ENCODE results near the gene CC2D1A. TPM values are rescaled to one million over a fixed set of nuclear protein-coding genes. Genes with fewer than 3 reads are reported as not detected.

Gene CC2D1A
- total and polyA plus RNA-seq, 4 donors: 7.4 to 12.0 (median 9.9) TPM

GRCh38 chr19:13881251-13881691 lies 24.7 kb upstream of the CC2D1A start:
- Histone ChIP-seq H3K4me1 (ENCODE audit: control insufficient read depth in 4 of 4, insufficient read depth in 4 of 4, low read length in 3 of 4) (peaks cover 0 to 10% (median 2%) of the 10 kb centered on the region in 4 donors), H3K36me3 (ENCODE audit: control insufficient read depth in 4 of 4, insufficient read depth in 3 of 4, low read depth in 1 of 4, low read length in 3 of 4) (no peaks in the 10 kb centered on the region), H3K9ac (ENCODE audit: low read depth in 1 of 2, low read length in 2 of 2) (no peak overlapping the region), H3K27me3 (ENCODE audit: control insufficient read depth in 4 of 4, insufficient read depth in 4 of 4, low read length in 3 of 4) (no peaks in the 10 kb centered on the region), H3K27ac (ENCODE audit: low read depth in 1 of 2, low read length in 2 of 2) (no peak overlapping the region), H3K9me3 (ENCODE audit: control insufficient read depth in 4 of 4, low read length in 3 of 4) (no peaks in the 10 kb centered on the region), H3K4me3 (ENCODE audit: low read depth in 1 of 3, low read length in 3 of 3) (no peak overlapping the region)
- TF ChIP-seq EGR1 (IDR thresholded peaks at IDR 0.05; ENCODE audit: low read depth in 2 of 2): no peak
- no peak for TF ChIP-seq FOXA2 (IDR thresholded peaks at IDR 0.05)
- TF ChIP-seq, protein P1, sequence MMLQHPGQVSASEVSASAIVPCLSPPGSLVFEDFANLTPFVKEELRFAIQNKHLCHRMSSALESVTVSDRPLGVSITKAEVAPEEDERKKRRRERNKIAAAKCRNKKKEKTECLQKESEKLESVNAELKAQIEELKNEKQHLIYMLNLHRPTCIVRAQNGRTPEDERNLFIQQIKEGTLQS (IDR thresholded peaks at IDR 0.05): no peak
- TF ChIP-seq HNF4A (conservative IDR thresholded peaks at IDR 0.05): no peak
- no peak for TF ChIP-seq YY1 (IDR thresholded peaks at IDR 0.05)
- no peak for TF ChIP-seq TAF1 (conservative IDR thresholded peaks at IDR 0.05)
- WGBS: 70% methylated on average over 12 of the region's 12 CpGs
- no peak for DNase-seq (ENCODE audit: low spot score)

GRCh38 chr19:13881692-13882418 lies 24.1 kb upstream of the CC2D1A start:
- H3K9ac ChIP-seq (ENCODE audit: low read depth in 1 of 2, low read length in 2 of 2): no peak overlapping the region
- no peak overlapping the region for H3K27ac ChIP-seq (ENCODE audit: low read depth in 1 of 2, low read length in 2 of 2)
- no peak overlapping the region for H3K4me3 ChIP-seq (ENCODE audit: low read depth in 1 of 3, low read length in 3 of 3)

More at GRCh38 chr19:13881692-13882418, 24.1 kb upstream of the CC2D1A start:
- no peaks in the 10 kb centered on the region for H3K36me3 ChIP-seq (ENCODE audit: control insufficient read depth in 4 of 4, insufficient read depth in 3 of 4, low read depth in 1 of 4, low read length in 3 of 4)
- TF ChIP-seq JUND (IDR thresholded peaks at IDR 0.05) (no peak), REST (IDR thresholded peaks at IDR 0.05) (no peak), EGR1 (IDR thresholded peaks at IDR 0.05; ENCODE audit: low read depth in 2 of 2) (no peak), HNF4G (IDR thresholded peaks at IDR 0.05) (no peak), NR2F2 (IDR thresholded peaks at IDR 0.05) (no peak), GABPA (IDR thresholded peaks at IDR 0.05 in 1 of 2, conservative IDR thresholded peaks at IDR 0.05 in 1 of 2) (no peak), TAF1 (conservative IDR thresholded peaks at IDR 0.05) (no peak), RXRA (IDR thresholded peaks at IDR 0.05) (no peak), YY1 (IDR thresholded peaks at IDR 0.05) (no peak), FOXA1 (IDR thresholded peaks at IDR 0.05) (no peak), RAD21 (IDR thresholded peaks at IDR 0.05) (no peak), HNF4A (conservative IDR thresholded peaks at IDR 0.05) (no peak), FOXA2 (IDR thresholded peaks at IDR 0.05) (no peak), SP1 (IDR thresholded peaks at IDR 0.05) (no peak)
- TF ChIP-seq, protein P2, sequence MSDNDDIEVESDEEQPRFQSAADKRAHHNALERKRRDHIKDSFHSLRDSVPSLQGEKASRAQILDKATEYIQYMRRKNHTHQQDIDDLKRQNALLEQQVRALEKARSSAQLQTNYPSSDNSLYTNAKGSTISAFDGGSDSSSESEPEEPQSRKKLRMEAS (IDR thresholded peaks at IDR 0.05): no peak
- TF ChIP-seq, protein P3, sequence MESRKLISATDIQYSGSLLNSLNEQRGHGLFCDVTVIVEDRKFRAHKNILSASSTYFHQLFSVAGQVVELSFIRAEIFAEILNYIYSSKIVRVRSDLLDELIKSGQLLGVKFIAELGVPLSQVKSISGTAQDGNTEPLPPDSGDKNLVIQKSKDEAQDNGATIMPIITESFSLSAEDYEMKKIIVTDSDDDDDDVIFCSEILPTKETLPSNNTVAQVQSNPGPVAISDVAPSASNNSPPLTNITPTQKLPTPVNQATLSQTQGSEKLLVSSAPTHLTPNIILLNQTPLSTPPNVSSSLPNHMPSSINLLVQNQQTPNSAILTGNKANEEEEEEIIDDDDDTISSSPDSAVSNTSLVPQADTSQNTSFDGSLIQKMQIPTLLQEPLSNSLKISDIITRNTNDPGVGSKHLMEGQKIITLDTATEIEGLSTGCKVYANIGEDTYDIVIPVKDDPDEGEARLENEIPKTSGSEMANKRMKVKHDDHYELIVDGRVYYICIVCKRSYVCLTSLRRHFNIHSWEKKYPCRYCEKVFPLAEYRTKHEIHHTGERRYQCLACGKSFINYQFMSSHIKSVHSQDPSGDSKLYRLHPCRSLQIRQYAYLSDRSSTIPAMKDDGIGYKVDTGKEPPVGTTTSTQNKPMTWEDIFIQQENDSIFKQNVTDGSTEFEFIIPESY (IDR thresholded peaks at IDR 0.05): no peak
- TF ChIP-seq, protein P1 (IDR thresholded peaks at IDR 0.05): no peak
- TF ChIP-seq, protein P4, sequence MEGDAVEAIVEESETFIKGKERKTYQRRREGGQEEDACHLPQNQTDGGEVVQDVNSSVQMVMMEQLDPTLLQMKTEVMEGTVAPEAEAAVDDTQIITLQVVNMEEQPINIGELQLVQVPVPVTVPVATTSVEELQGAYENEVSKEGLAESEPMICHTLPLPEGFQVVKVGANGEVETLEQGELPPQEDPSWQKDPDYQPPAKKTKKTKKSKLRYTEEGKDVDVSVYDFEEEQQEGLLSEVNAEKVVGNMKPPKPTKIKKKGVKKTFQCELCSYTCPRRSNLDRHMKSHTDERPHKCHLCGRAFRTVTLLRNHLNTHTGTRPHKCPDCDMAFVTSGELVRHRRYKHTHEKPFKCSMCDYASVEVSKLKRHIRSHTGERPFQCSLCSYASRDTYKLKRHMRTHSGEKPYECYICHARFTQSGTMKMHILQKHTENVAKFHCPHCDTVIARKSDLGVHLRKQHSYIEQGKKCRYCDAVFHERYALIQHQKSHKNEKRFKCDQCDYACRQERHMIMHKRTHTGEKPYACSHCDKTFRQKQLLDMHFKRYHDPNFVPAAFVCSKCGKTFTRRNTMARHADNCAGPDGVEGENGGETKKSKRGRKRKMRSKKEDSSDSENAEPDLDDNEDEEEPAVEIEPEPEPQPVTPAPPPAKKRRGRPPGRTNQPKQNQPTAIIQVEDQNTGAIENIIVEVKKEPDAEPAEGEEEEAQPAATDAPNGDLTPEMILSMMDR (IDR thresholded peaks at IDR 0.05; ENCODE audit: low read depth, low read length, missing input control): no peak
- DNase-seq (ENCODE audit: low spot score): no peak
- no peaks in the 10 kb centered on the region for H3K27me3 ChIP-seq (ENCODE audit: control insufficient read depth in 4 of 4, insufficient read depth in 4 of 4, low read length in 3 of 4)
- no peaks in the 10 kb centered on the region for H3K9me3 ChIP-seq (ENCODE audit: control insufficient read depth in 4 of 4, low read length in 3 of 4)
- peaks cover 0 to 10% (median 2%) of the 10 kb centered on the region in 4 donors for H3K4me1 ChIP-seq (ENCODE audit: control insufficient read depth in 4 of 4, insufficient read depth in 4 of 4, low read length in 3 of 4)
- 61% methylated on average over 17 of the region's 17 CpGs for WGBS

All from liver (tissue), 9 donors.